ENCODE results near the gene STXBP3. TPM values are rescaled to one million over a fixed set of nuclear protein-coding genes. Genes with fewer than 3 reads are reported as not detected.

STXBP3 gene
- total and polyA plus RNA-seq, 9 of the 15 experiments (the other 6 are each of a cell fraction or from before 2014, with no cell fraction given), result 32.5 to 52.5 (median 39.2) TPM

- TF ChIP-seq CREB5 (CRISPR knock-in tag; IDR thresholded peaks at IDR 0.05) (no peak), PTRF (tag; IDR thresholded peaks at IDR 0.05) (no peak), HDAC6 (IDR thresholded peaks at IDR 0.05; ENCODE audit: low read depth, low read length) (no peak), PRMT5 (CRISPR knock-in tag; IDR thresholded peaks at IDR 0.05) (no peak), MEF2A (IDR thresholded peaks at IDR 0.05; ENCODE audit: control insufficient read depth, low read depth, low read length) (no peak), SREBF2 (CRISPR knock-in tag; IDR thresholded peaks at IDR 0.05) (no peak), KDM1A (IDR thresholded peaks at IDR 0.05) (0 out of 4 replicates have a peak, but pooled peaks of 1 of the 2 experiments have one; percentile 22), ATF2 (CRISPR knock-in tag; IDR thresholded peaks at IDR 0.05) (peak; percentile 72; the same call in 1 of the 2 replicates), MLX (CRISPR knock-in tag; conservative IDR thresholded peaks at IDR 0.05) (0 out of 4 replicates have a peak, but pooled peaks of 1 of the 2 experiments have one; percentile 40), SRF (CRISPR knock-in tag; IDR thresholded peaks at IDR 0.05) (peak in 1 of 2 experiments; percentile 82; a peak in 1 of 4 replicates), CBX5 (IDR thresholded peaks at IDR 0.05; ENCODE audit: borderline replicate concordance, low read depth) (no peak; the same call in 1 of the 2 replicates), ARID1B (IDR thresholded peaks at IDR 0.05) (no peak; the same call in none of the 2 replicates), CREB3 (tag; conservative IDR thresholded peaks at IDR 0.05; ENCODE audit: low read depth) (peak; percentile 59; the same call in 1 of the 2 replicates), HBP1 (CRISPR knock-in tag; IDR thresholded peaks at IDR 0.05) (no peak; the same call in 1 of the 2 replicates), ZNF232 (CRISPR knock-in tag; IDR thresholded peaks at IDR 0.05) (no peak), GTF2F1 (IDR thresholded peaks at IDR 0.05; ENCODE audit: low read depth, low read length) (0 out of 2 replicates have a peak, but pooled peaks have one; percentile 88), MAFK (IDR thresholded peaks at IDR 0.05; ENCODE audit: low read length) (peak; percentile 6; the same call in 1 of the 2 replicates), TRIM24 (IDR thresholded peaks at IDR 0.05) (peak; percentile 7 to 94; a peak in 2 of 4 replicates), HNRNPLL (IDR thresholded peaks at IDR 0.05; ENCODE audit: low read depth, low read length, poor library complexity, severe bottlenecking) (peak; percentile 96)
These were observed at the start of gene STXBP3 (continued) for GRCh38 chr1:108746382-108747170.
